ENCODE data around the gene CPEB2. TPM values are rescaled to one million over a fixed set of nuclear protein-coding genes. Genes with fewer than 3 reads are reported as not detected.

CPEB2 gene
- total and polyA plus RNA-seq, 9 of the 15 experiments (the other 6 are each of a cell fraction or from before 2014, with no cell fraction given) = 0.39 to 3.0 (median 1.4) TPM

- no TSS peak for BruUV-seq (replicated peaks)
- TF ChIP-seq ZNF407 (IDR thresholded peaks at IDR 0.05; ENCODE audit: low read depth) (no peak), ELF4 (CRISPR knock-in tag; IDR thresholded peaks at IDR 0.05) (no peak)
- H4K20me1 ChIP-seq (replicated peaks; ENCODE audit: control insufficient read depth, insufficient read depth, low read length) = 0 out of 2 replicates have a peak, but pooled peaks cover 3% of the 10 kb centered on the region
- WGBS (ENCODE audit: insufficient coverage, low coverage, missing lambda C conversion rate) = 87% methylated on average over 8 of the region's 9 CpGs
- H3K4me3 ChIP-seq = no peak overlapping the region
- H3K27ac ChIP-seq (ENCODE audit: extremely low read depth, low read depth, low read length) = no peak overlapping the region
- no peak overlapping the region for H2AFZ ChIP-seq (ENCODE audit: low read depth, low read length)
- ChIA-PET CTCF (ENCODE audit: low intra/inter-chr PET ratio) (no interaction called here), POLR2A (no interaction called here)
- peaks cover 18% of the 10 kb centered on the region; the same call in 2 of the 3 replicates for H3K36me3 ChIP-seq (ENCODE audit: control insufficient read depth, insufficient read depth, low read length)
- in situ Hi-C loops (cut with MboI) (loop anchor here (25.0 kb wide), 1 partner anchor 651 kb away; the partner anchor contains the start of gene FBXL5), intact Hi-C loops (cut with micrococcal nuclease) (no loop called here)
- no peaks in the 10 kb centered on the region for H3K9me1 ChIP-seq (ENCODE audit: control insufficient read depth, insufficient read depth, low read length)
- DNase-seq (ENCODE audit: extremely low read depth in 1 of 4, low spot score in 3 of 4) (no peak), ATAC-seq (no peak), FAIRE-seq (no peak)
- H3K79me2 ChIP-seq (ENCODE audit: control insufficient read depth, insufficient read depth, low read length) = peaks cover 16% of the 10 kb centered on the region
- H3K9me3 ChIP-seq (replicated peaks; ENCODE audit: control insufficient read depth, insufficient read depth, low read depth, low read length) = no peaks in the 10 kb centered on the region
- peaks cover 0 to 19% of the 10 kb centered on the region in 2 experiments; a peak in 3 of 5 replicates for H3K4me1 ChIP-seq (replicated peaks in 1 of 2; ENCODE audit: control insufficient read depth in 2 of 2, insufficient read depth in 2 of 2, low read length in 2 of 2)
- no peak overlapping the region for H3K4me2 ChIP-seq (ENCODE audit: insufficient read depth, low read length)
- no peak overlapping the region for H3K9ac ChIP-seq (ENCODE audit: insufficient read depth in 1 of 2, low read depth in 2 of 2, low read length in 2 of 2)
- no peaks in the 10 kb centered on the region for H3K27me3 ChIP-seq (ENCODE audit: control insufficient read depth in 2 of 2, insufficient read depth in 2 of 2, low read length in 2 of 2)
Measured at GRCh38 chr4:15011166-15011565, 8.9 kb downstream of the CPEB2 start.
